Endodermal cell (in vitro differentiated cells): ENCODE data around the gene SCEL. TPM values are rescaled to one million over a fixed set of nuclear protein-coding genes. Genes with fewer than 3 reads are reported as not detected.

Source experiments
- DNase-seq: peaks from one replicate; pipeline ENCODE4 v3.0.0-alpha.2; 2017
- H3K27ac ChIP-seq: 2 replicates; pipeline ENCODE4 v1.5.1; 2013; ENCODE audit warnings: mild to moderate bottlenecking, low read depth, low read length, moderate library complexity
- H3K27me3 ChIP-seq: 2 replicates; pipeline ENCODE4 v1.6.1; 2013; ENCODE audit warnings: mild to moderate bottlenecking, low read length, moderate library complexity; ENCODE audit not compliant: insufficient read depth, control insufficient read depth, poor library complexity, severe bottlenecking
- H3K36me3 ChIP-seq: 2 replicates; pipeline ENCODE4 v1.7.0; 2013; ENCODE audit warnings: mild to moderate bottlenecking, low read length, moderate library complexity; ENCODE audit not compliant: control insufficient read depth, insufficient read depth
- H3K4me1 ChIP-seq: one replicate; pipeline ENCODE4 v1.7.0; 2013; ENCODE audit warnings: low read length; ENCODE audit not compliant: control insufficient read depth, insufficient read depth
- H3K4me3 ChIP-seq: 2 replicates; pipeline ENCODE4 v1.5.1; 2013; ENCODE audit warnings: mild to moderate bottlenecking, low read length, moderate library complexity
- H3K9ac ChIP-seq: 2 replicates; pipeline ENCODE4 v1.6.1; 2013; ENCODE audit warnings: mild to moderate bottlenecking, low read length, moderate library complexity; ENCODE audit not compliant: poor library complexity, severe bottlenecking; ENCODE audit errors: extremely low read depth
- H3K9me3 ChIP-seq: 2 replicates; pipeline ENCODE4 v1.6.1; 2013; ENCODE audit warnings: mild to moderate bottlenecking, low read length, moderate library complexity; ENCODE audit not compliant: control insufficient read depth
- H3K27ac Mint-ChIP-seq: 2 replicates; pipeline ENCODE4 v1.8.0; 2020; ENCODE audit warnings: mixed read lengths
- H3K27me3 Mint-ChIP-seq: 2 replicates; pipeline ENCODE4 v1.8.0; 2021; ENCODE audit warnings: mild to moderate bottlenecking, mixed read lengths; ENCODE audit not compliant: insufficient read depth
- H3K36me3 Mint-ChIP-seq: 2 replicates; pipeline ENCODE4 v1.8.0; 2020; ENCODE audit warnings: low read depth, mixed read lengths
- H3K4me1 Mint-ChIP-seq: 2 replicates; pipeline ENCODE4 v1.8.0; 2020; ENCODE audit warnings: mixed read lengths
- H3K4me3 Mint-ChIP-seq: 2 replicates; pipeline ENCODE4 v1.8.0; 2020; ENCODE audit warnings: mild to moderate bottlenecking, moderate library complexity, mixed read lengths
- H3K9me3 Mint-ChIP-seq: 2 replicates; pipeline ENCODE4 v1.8.0; 2020; ENCODE audit warnings: mild to moderate bottlenecking, mixed read lengths
- WGBS, 2 experiments: methylation state at CpG; one replicate each; pipeline versions ENCODE4 v1.1.5 to v1.1.7; 2013; ENCODE audit warnings: missing lambda C conversion rate in 2 of 2, mixed read lengths in 1 of 2; ENCODE audit not compliant: insufficient coverage in 1 of 2, insufficient read length in 1 of 2; 5-methylcytosine and 5-hydroxymethylcytosine counted together
- total RNA-seq, 2 donors: library from RNA; stranded (reverse); fragmentation: NEBNext Ultra II Directional in 1 of 2; extraction: Animal tissue kit (Norgen Biotek cat#: 25700) in 1 of 2; gene quantifications; 2 replicates in 1 of 2; 3 replicates in 1 of 2; pipeline ENCODE4 v1.2.1, GENCODE V29; 2021
- TF ChIP-seq, protein P1 (sequence below): fragments of 200-600 bp; sonication (generic); conservative IDR thresholded peaks from 2 replicates; pipeline ENCODE4 v1.5.0; 2021; ENCODE audit warnings: antibody characterized with exemption, mild to moderate bottlenecking

The SCEL gene
- total RNA-seq, 2 donors from 2014 or later: 0.18 TPM; not detected in 1

GRCh38 chr13:77536358-77536757 is 852 bp downstream of the SCEL start:
- H3K9ac ChIP-seq: no peak overlapping the region
- no peaks in the 10 kb centered on the region for H3K9me3 ChIP-seq
- Mint-ChIP-seq H3K4me1 (peaks cover 10% of the 10 kb centered on the region), H3K27ac (no peak overlapping the region), H3K4me3 (no peak overlapping the region), H3K9me3 (no peaks in the 10 kb centered on the region), H3K36me3 (no peaks in the 10 kb centered on the region), H3K27me3 (no peaks in the 10 kb centered on the region)
- no peak overlapping the region for H3K4me3 ChIP-seq
- no peak overlapping the region for H3K27ac ChIP-seq
- TF ChIP-seq, protein P1, sequence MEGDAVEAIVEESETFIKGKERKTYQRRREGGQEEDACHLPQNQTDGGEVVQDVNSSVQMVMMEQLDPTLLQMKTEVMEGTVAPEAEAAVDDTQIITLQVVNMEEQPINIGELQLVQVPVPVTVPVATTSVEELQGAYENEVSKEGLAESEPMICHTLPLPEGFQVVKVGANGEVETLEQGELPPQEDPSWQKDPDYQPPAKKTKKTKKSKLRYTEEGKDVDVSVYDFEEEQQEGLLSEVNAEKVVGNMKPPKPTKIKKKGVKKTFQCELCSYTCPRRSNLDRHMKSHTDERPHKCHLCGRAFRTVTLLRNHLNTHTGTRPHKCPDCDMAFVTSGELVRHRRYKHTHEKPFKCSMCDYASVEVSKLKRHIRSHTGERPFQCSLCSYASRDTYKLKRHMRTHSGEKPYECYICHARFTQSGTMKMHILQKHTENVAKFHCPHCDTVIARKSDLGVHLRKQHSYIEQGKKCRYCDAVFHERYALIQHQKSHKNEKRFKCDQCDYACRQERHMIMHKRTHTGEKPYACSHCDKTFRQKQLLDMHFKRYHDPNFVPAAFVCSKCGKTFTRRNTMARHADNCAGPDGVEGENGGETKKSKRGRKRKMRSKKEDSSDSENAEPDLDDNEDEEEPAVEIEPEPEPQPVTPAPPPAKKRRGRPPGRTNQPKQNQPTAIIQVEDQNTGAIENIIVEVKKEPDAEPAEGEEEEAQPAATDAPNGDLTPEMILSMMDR: no peak
- no peak for DNase-seq
- H3K36me3 ChIP-seq: no peaks in the 10 kb centered on the region
- H3K4me1 ChIP-seq: peaks cover 3% of the 10 kb centered on the region
- no peaks in the 10 kb centered on the region for H3K27me3 ChIP-seq

- Mint-ChIP-seq H3K36me3 (no peaks in the 10 kb centered on the region), H3K27ac (no peak overlapping the region), H3K4me3 (no peak overlapping the region), H3K27me3 (no peaks in the 10 kb centered on the region), H3K9me3 (no peaks in the 10 kb centered on the region), H3K4me1 (peaks cover 10% of the 10 kb centered on the region)
- WGBS, 2 experiments: 83 to 91% methylated on average over 6 to 7 of the region's 7 CpGs
- Histone ChIP-seq H3K4me3 (no peak overlapping the region), H3K4me1 (peaks cover 3% of the 10 kb centered on the region), H3K27ac (no peak overlapping the region), H3K36me3 (no peaks in the 10 kb centered on the region), H3K9me3 (no peaks in the 10 kb centered on the region), H3K9ac (no peak overlapping the region), H3K27me3 (no peaks in the 10 kb centered on the region)
- TF ChIP-seq, protein P1: no peak
- DNase-seq: no peak
Measured at GRCh38 chr13:77537289-77537919, 1.9 kb downstream of the SCEL start.

- TF ChIP-seq, protein P1: no peak
- no peak overlapping the region for H3K27ac Mint-ChIP-seq
- Histone ChIP-seq H3K27me3 (no peaks in the 10 kb centered on the region), H3K9ac (no peak overlapping the region), H3K4me1 (no peaks in the 10 kb centered on the region), H3K36me3 (no peaks in the 10 kb centered on the region), H3K27ac (no peak overlapping the region), H3K9me3 (no peaks in the 10 kb centered on the region), H3K4me3 (no peak overlapping the region)
- no peaks in the 10 kb centered on the region for H3K27me3 Mint-ChIP-seq
- H3K4me3 Mint-ChIP-seq: no peak overlapping the region
- peaks cover 2% of the 10 kb centered on the region for H3K9me3 Mint-ChIP-seq
- H3K4me1 Mint-ChIP-seq: peaks cover 6% of the 10 kb centered on the region
- no peak for DNase-seq
- H3K36me3 Mint-ChIP-seq: no peaks in the 10 kb centered on the region
- WGBS, 2 experiments: 94 to 96% methylated on average over 6 to 8 of the region's 8 CpGs
Measured at GRCh38 chr13:77543711-77544110, 8.2 kb downstream of the SCEL start.
